Measurements from ENCODE around the gene NHLRC3. TPM values are rescaled to one million over a fixed set of nuclear protein-coding genes. Genes with fewer than 3 reads are reported as not detected.
A peak's percentile ranks its signal among the peaks of the same experiment; 100 is the strongest.

NHLRC3 gene
- total and polyA plus RNA-seq, 12 donors: 3.5 to 15.9 (median 11.4) TPM

DNA sequence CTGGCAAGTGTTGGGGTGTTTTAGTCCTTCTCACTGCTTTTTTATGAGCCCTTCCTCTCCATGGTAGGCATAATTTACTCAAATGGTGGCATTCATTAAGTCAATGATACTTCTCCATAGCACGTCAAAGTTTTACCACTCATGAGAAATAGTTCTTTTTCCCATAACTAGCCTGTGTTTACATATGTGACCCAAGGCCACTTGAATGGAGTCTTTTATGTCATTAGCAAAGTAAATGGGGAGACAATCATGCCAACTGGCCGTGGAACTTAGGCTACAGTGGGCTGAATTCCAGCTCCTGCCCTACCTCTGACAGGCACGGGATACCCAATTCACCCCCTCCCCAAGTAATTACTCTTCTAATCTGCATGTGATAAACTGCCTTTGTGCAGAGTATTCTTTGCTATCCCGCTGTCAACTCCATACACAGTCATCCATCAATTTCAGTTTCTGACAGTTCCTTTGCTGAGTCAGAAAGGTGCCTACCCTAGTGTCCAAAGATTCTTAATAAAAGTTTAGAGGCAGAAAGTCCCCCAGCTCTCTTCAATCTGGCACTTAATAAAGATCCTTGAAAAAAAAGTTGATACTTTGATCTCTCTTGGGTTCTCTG, 17.3 kb upstream of the NHLRC3 start:
- DNase-seq (no peak), ATAC-seq (no peak)
- TF ChIP-seq, protein P1, sequence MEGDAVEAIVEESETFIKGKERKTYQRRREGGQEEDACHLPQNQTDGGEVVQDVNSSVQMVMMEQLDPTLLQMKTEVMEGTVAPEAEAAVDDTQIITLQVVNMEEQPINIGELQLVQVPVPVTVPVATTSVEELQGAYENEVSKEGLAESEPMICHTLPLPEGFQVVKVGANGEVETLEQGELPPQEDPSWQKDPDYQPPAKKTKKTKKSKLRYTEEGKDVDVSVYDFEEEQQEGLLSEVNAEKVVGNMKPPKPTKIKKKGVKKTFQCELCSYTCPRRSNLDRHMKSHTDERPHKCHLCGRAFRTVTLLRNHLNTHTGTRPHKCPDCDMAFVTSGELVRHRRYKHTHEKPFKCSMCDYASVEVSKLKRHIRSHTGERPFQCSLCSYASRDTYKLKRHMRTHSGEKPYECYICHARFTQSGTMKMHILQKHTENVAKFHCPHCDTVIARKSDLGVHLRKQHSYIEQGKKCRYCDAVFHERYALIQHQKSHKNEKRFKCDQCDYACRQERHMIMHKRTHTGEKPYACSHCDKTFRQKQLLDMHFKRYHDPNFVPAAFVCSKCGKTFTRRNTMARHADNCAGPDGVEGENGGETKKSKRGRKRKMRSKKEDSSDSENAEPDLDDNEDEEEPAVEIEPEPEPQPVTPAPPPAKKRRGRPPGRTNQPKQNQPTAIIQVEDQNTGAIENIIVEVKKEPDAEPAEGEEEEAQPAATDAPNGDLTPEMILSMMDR (IDR thresholded peaks at IDR 0.05): no peak

DNA sequence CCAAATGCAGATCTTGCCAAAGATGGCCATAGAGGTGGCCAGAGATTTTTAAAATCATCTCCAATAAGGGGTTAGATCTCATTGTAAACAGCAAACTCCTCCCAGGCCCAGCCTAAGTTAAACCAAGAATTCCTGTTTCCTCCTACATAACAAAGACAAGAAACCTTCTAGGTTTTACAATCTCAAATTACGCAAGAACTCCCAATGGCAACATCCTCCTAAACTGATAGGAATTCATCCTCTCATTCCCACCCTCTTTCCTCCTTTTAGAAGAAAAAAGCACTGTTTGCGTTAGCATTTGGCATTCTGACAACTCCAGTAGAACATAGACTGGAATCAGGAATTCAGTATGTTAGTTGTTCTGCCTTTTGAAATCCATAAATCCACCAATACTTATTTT, 14.9 kb upstream of the NHLRC3 start:
- no peaks in the 10 kb centered on the region for H3K4me1 ChIP-seq
- TF ChIP-seq, protein P1 (IDR thresholded peaks at IDR 0.05): no peak
- H3K27me3 ChIP-seq: no peaks in the 10 kb centered on the region
- H3K4me3 ChIP-seq: no peak overlapping the region
- H3K9me3 ChIP-seq: no peaks in the 10 kb centered on the region
- H3K27ac ChIP-seq: no peak overlapping the region
- 72 to 78% methylated on average over 2 of the region's 2 CpGs for WGBS, 2 donors
- DNase-seq (no peak), ATAC-seq (no peak)
- intact Hi-C loops (cut with DNase I): no loop called here
- peaks cover 0 to 99% (median 58%) of the 10 kb centered on the region in 9 donors for H3K36me3 ChIP-seq

More for the DNA sequence above, 17.3 kb upstream of the NHLRC3 start:
- H3K9me3 ChIP-seq: no peaks in the 10 kb centered on the region
- H3K4me1 ChIP-seq: no peaks in the 10 kb centered on the region
- H3K36me3 ChIP-seq: peaks cover 0 to 97% (median 43%) of the 10 kb centered on the region in 9 donors
- intact Hi-C loops (cut with DNase I): no loop called here
- no peaks in the 10 kb centered on the region for H3K27me3 ChIP-seq
- H3K4me3 ChIP-seq: no peak overlapping the region
- WGBS, 2 donors: 88% methylated on average over 4 of the region's 4 CpGs
- H3K27ac ChIP-seq: no peak overlapping the region

DNA sequence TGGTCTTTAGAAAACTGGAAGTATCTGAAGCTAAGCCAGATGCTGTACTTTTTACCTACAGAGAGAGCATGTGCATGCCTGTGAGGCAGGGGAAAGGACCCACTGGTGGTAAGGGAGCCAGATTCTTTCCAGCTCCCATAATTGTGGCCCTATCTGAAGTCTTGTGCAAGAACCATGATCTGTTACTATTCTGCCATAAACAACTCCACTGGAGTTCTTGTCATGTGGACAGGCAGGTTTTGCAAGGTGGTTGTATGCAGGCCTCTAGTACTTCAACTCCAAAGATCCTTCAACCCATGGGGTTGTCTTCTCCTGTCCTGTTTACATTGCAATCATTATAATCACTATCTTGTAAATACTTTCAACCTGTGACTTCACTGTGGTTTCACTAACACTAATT, 14.5 kb upstream of the NHLRC3 start:
- Histone ChIP-seq H3K27ac (no peak overlapping the region), H3K27me3 (no peaks in the 10 kb centered on the region), H3K36me3 (peaks cover 0 to 100% (median 63%) of the 10 kb centered on the region in 9 donors), H3K4me1 (no peaks in the 10 kb centered on the region), H3K4me3 (no peak overlapping the region), H3K9me3 (no peaks in the 10 kb centered on the region)
- DNase-seq: no peak
- no peak for ATAC-seq
- intact Hi-C loops (cut with DNase I): no loop called here
- TF ChIP-seq, protein P1 (IDR thresholded peaks at IDR 0.05): no peak

DNA sequence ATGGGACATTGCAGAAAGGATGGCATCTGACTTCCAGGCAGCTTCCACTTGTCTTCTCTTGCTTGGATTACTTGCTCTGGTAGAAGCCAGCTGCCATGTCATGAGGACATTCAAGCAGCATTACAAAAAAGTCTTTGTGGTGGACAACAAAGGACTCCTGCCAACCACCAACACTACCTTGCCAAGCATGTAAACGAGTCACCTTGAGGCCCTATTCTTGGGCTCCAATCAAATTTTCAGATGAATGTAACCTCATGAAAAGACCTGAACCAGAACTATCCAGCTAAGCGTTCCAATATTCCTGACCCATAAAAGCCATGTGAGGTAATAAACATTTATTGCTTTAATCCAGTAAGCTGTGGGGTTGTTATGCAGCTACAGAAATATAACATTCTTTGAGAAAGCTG, 12.8 kb upstream of the NHLRC3 start:
- DNase-seq (no peak), ATAC-seq (peak in 3 of 8 donors; percentile 22 to 57 (median 42))
- no peak overlapping the region for H3K4me3 ChIP-seq
- H3K27me3 ChIP-seq: no peaks in the 10 kb centered on the region
- no peaks in the 10 kb centered on the region for H3K4me1 ChIP-seq
- intact Hi-C loops (cut with DNase I): no loop called here
- no peaks in the 10 kb centered on the region for H3K9me3 ChIP-seq
- TF ChIP-seq, protein P1 (IDR thresholded peaks at IDR 0.05): no peak
- 72 to 73% methylated on average over 2 of the region's 2 CpGs for WGBS, 2 donors
- H3K36me3 ChIP-seq: peaks cover 0 to 98% (median 65%) of the 10 kb centered on the region in 9 donors
- peak overlapping the region in 1 of 10 donors; percentile 38 for H3K27ac ChIP-seq

Data from heart right ventricle (tissue), 16 donors.